ENCODE data around the gene ARMC9.
A peak's percentile ranks its signal among the peaks of the same experiment; 100 is the strongest.

- TF ChIP-seq BHLHE40 (IDR thresholded peaks at IDR 0.05; ENCODE audit: low read length) (no peak), NFE2L2 (IDR thresholded peaks at IDR 0.05; ENCODE audit: low read length) (0 out of 2 replicates have a peak, but pooled peaks have one; percentile 4), POLR2A (IDR thresholded peaks at IDR 0.05; ENCODE audit: insufficient read depth in 1 of 2, low read depth in 2 of 2, low read length in 2 of 2) (no peak), TCF7L2 (IDR thresholded peaks at IDR 0.05; ENCODE audit: low read depth, low read length) (no peak), CREB1 (IDR thresholded peaks at IDR 0.05) (no peak), CREB1 (CRISPR knock-in tag; IDR thresholded peaks at IDR 0.05) (no peak)
These were observed 6.2 kb upstream of the ARMC9 start for GRCh38 chr2:231191896-231192872.

Data from HepG2 (cell line).